HG03469 (cell line): Measurements from ENCODE around the gene PIP5K1B.

ENCODE experiments used
- ATAC-seq: cut with Tn5 transposase; IDR thresholded peaks from one replicate; pipeline ENCODE4 v1.9.1; 2021; ENCODE audit warnings: mild to moderate bottlenecking, moderate library complexity, moderate number of reproducible peaks; ENCODE audit not compliant: unreplicated experiment

Gene PIP5K1B

GRCh38 chr9:68706363-68707201 lies 1.5 kb downstream of the PIP5K1B start:
- peak; percentile 30 for ATAC-seq

DNA sequence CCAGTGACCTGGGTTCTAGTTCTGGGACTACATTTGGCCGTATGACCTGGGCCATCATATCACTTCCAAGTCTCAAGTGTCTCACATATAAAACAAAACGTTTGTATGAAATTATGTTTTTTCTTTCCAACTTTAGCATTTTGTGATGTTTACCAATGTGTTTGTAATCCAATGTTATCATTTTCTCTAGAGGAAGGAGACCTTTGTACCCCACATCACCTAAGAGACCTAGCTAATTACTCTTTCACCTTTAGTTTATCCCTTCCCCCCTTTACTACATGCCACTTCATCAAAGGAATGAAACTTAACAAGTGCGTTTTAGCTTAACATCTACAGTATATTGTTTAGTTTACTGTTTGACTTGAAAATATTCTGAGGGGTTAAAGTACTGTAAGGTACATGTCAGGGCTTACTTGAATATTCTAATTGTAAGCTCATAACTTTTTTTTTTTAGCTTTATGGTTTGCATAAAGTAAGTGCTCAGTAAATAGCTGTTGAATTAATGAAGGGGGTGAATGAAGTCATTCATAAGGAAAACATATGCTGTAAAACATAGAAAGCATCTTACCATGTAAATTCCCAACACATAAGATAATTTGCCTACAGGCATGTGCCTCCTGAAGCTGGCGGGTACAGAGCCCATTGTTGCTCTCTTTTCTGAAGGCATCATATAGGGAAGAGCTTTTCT lies 2.9 kb downstream of the PIP5K1B start:
- no peak for ATAC-seq

GRCh38 chr9:68708513-68708912 lies 3.5 kb downstream of the PIP5K1B start:
- no peak for ATAC-seq

GRCh38 chr9:68709291-68710110 lies 4.5 kb downstream of the PIP5K1B start:
- no peak for ATAC-seq

DNA sequence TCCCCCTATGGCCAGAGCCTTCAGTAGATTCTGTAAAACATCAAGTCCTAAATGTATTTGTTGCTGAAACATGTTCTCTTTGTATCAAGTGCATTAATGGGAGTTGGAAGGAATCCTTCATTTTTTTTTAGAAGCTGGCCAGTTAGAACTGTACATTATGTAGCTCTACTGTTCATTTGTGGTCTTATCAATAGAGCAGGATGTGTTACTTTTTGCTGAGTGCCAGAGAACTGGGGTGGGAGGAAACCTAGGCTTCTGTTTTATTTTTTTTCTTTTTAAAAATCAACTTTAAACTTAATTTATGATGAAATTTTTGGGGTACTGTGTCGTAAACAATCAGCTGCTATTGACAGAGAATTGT lies 5.1 kb downstream of the PIP5K1B start:
- no peak for ATAC-seq

DNA sequence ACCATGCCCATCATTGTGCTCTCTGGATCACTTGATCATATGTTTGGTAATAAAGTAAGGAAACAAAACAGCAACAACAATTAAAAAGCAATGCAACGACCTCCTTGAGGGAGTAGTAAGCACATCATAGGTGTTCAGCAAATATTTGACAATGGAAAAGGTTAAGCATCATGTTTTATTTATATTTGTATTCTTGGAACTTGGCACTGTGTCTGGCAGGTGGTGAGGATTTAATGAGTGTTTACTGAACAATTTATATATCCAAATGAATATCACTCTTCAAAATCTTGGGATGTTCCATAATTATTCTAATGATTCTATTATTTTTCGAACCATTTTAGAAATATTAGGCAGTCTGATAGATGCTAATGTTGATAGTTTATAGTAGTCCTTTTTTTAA lies 6.2 kb downstream of the PIP5K1B start:
- ATAC-seq, result no peak

- ATAC-seq, result no peak
Observed at GRCh38 chr9:68711932-68712331, 6.9 kb downstream of the PIP5K1B start.

DNA sequence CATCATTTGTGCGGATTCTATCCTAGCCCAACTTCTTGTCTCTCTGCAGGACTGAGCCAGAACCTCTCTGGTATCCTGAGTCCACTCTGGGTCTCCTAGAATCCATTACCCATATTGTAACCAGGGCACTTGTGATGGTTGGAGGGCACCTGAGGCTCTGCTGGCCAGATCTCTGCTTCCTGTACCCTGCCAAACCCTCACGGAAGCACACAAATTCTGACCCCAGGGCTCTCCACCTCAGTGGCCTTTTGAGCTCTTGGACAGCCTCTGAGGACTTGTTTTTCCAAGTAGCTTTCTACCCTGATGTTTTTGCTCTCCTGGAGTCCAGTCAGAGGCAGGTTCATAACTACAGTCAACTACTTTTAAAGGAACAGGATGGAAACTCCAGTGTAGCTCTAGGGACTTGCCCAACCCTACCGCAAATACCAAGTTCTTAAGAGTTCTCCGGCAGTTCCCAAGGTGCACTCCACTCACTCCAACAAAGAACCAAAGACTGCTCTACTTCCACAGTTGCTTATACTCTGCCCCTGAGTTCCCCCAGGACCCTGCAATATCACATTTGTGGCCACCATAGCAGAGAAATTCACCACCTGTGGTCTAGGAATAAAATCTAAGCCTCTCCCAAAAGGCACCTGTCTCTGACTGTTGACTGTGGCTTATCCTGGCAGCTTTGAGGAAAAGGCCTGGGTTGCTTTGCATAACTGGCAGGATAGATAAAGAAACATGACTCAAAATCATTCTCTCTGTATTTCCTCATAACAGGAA lies 9.6 kb downstream of the PIP5K1B start:
- no peak for ATAC-seq

DNA sequence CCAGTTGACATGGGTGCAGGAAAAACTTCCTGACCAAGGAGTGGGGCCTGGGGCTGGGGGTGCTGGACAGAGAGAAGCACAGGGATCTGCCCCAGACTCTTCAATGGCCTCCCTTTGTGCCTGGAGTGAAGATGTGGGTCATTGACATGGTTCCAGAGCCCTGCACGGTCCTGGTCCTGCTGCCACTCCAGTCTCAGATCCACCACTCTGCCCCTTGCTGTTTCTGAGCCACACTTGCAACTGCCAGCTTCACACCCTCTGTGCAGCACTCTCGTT lies 10.1 kb downstream of the PIP5K1B start:
- no peak for ATAC-seq

DNA sequence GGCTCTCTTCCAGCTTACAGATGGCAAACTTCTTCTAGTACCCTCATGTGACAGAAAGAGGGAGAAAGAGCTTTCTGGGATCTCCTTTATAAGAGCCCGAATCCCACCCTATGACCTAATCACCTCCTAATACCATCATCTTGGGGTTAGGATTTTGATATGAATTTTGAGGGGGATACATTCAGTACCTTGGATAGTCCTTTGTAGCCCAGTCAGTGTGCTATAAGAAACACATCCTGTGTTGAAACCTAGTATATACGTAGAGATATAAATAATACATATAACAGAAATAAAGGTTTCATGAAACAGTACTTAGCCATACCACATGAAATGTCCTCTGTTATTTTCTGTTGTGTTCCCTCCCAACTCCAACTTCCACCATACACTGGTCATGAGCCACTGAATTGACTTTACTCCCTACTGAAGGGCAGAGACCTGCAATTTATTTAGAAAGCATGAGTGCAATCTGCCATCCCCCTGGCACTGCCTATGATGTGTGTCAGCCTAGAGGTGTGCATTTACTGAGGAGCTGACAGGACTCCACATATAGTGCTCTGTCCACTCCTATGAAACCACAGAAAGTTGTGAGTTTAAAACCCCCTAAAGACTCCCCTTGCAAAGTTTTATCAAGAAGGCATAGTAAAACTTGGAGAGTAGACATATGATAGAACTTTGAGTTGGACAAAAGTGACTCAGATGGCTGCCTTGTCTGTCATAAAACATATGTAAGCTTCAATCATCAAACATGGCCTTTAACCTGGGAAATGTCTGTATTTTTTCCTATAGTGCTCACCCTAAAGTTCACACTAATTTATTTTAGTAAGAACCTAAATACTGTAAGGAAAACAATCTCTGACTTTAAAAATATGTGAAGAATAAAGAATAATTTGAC lies 12.8 kb downstream of the PIP5K1B start:
- ATAC-seq, result no peak

- ATAC-seq, result no peak
Observed at GRCh38 chr9:68719847-68720246, 14.8 kb downstream of the PIP5K1B start.

GRCh38 chr9:68720656-68721313 lies 15.7 kb downstream of the PIP5K1B start:
- ATAC-seq, result no peak

- no peak for ATAC-seq
Observed at GRCh38 chr9:68721666-68722330, 16.8 kb downstream of the PIP5K1B start.

DNA sequence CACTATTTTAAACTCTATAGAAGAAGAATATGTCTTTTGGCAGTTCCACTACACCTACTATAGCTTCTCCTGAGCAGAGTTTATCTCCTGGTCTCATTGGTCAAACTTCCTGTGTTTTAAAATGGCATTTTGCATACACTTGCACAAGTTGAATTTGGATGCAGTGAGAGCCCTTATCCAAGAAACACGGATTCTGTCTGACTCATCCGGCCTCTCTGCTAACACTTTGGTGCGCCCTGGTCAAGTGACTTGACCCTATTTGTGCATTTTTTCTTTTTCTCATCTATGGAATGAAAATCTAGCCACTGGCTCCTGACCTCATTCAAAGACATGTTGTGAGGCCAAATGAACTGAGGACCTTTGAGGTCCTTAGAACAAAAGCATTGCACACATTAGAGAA lies 20.0 kb downstream of the PIP5K1B start:
- no peak for ATAC-seq

DNA sequence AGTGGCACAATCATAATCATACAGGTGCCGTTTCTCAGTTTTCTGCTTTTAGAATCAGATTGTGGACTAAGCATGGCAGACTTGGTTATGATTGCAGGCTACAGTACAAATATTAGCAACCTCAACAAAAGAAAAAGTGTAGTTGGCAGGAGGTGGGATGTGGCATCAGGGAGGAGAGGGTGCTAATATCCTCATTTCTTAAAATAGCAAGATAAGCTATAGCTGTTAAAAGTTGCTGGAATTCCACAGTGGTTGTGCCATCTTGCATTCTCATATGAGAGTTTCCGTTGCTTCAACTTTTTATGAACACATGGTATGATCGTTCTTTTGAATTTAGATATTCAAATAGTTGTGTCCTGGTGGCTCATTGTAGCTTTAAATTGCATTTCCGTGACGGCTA lies 21.4 kb downstream of the PIP5K1B start:
- no peak for ATAC-seq

DNA sequence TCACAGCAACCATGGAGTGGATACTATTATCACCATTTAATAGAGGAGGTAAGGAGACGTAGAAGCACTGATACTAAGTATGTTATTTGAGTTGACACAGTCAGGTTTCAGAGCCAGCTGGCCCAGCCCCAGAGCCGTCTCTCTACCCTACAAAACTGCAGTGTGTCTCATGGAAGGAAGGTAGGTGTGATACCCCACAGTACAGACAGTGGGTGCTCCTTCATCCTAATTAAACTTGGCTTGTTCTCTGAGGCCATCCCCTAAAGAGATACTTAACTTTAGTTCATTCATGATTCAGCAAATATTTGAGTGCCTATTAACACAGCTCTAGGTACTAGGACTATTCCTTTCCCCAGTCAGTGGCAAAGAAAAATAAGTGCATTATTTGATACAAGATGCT lies 22.6 kb downstream of the PIP5K1B start:
- ATAC-seq, result no peak

- ATAC-seq, result no peak
Observed at GRCh38 chr9:68728731-68729130, 23.7 kb downstream of the PIP5K1B start.

- ATAC-seq, result no peak
Observed at GRCh38 chr9:68730570-68731235, 25.7 kb downstream of the PIP5K1B start.

DNA sequence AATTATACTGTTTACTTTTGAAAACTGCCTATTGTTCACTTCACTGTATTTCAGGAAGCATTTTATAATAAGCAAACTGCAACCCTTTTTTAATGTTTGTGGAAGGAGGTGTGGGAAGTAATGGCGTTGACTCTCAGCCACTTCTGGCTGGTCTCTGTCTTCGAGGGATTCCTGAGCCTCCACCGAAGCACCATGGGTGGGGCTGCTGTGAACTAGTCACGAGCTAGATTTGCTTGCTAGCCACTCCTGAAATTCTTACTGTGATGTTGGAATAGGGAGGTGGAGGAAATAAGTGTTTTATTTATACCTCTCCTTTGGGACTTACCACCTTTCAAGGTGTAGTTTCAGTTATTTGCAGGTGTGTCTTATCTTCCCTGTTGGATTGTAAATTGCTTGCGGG lies 26.8 kb downstream of the PIP5K1B start:
- no peak for ATAC-seq
